Choroid plexus epithelial cell (primary cell): ENCODE measurements around the gene TMCC2.

Experiments used
- DNase-seq: peaks from one replicate; pipeline ENCODE4 v3.0.0-alpha.2; 2010; ENCODE audit warnings: low read depth
- H3K4me3 ChIP-seq: 2 replicates; pipeline ENCODE4 v1.5.1; 2011; ENCODE audit warnings: low read depth, mild to moderate bottlenecking, control low read depth, low read length, moderate library complexity
- TF ChIP-seq, protein P1 (sequence below): conservative IDR thresholded peaks from 2 replicates; pipeline ENCODE4 v1.5.1; 2011; ENCODE audit warnings: low read depth, mild to moderate bottlenecking, control low read depth, inconsistent platforms, low read length, moderate library complexity

Gene TMCC2

GRCh38 chr1:205240118-205240517, 12.4 kb downstream of the TMCC2 start:
- no peak overlapping the region for H3K4me3 ChIP-seq
- DNase-seq, result no peak
- TF ChIP-seq, protein P1, sequence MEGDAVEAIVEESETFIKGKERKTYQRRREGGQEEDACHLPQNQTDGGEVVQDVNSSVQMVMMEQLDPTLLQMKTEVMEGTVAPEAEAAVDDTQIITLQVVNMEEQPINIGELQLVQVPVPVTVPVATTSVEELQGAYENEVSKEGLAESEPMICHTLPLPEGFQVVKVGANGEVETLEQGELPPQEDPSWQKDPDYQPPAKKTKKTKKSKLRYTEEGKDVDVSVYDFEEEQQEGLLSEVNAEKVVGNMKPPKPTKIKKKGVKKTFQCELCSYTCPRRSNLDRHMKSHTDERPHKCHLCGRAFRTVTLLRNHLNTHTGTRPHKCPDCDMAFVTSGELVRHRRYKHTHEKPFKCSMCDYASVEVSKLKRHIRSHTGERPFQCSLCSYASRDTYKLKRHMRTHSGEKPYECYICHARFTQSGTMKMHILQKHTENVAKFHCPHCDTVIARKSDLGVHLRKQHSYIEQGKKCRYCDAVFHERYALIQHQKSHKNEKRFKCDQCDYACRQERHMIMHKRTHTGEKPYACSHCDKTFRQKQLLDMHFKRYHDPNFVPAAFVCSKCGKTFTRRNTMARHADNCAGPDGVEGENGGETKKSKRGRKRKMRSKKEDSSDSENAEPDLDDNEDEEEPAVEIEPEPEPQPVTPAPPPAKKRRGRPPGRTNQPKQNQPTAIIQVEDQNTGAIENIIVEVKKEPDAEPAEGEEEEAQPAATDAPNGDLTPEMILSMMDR, result no peak

DNA sequence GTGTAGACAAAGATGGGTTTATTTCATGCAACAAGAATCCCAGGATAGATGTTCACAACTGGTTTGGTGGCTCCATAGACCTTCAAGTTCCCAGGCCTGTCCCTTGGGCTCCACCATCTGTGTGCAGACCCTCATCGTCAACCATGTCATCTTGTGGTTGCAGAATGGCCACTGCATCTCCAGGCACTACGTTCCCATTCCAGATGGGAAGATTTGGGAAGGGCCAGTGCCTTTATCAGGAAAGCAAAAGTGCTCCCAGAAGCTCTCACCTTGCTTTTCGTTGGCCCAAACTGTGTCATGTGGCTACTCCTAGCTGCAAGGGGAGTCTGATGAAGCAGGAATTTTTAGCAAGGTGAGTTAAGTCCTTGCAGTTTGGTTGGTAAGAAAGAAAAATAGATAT, 12.8 kb downstream of the TMCC2 start:
- H3K4me3 ChIP-seq, result no peak overlapping the region
- TF ChIP-seq, protein P1, result no peak
- no peak for DNase-seq

- H3K4me3 ChIP-seq, result no peak overlapping the region
- TF ChIP-seq, protein P1, result no peak
Observed at GRCh38 chr1:205241366-205242030, 13.8 kb downstream of the TMCC2 start.

GRCh38 chr1:205243350-205244191, 15.8 kb downstream of the TMCC2 start:
- no peak overlapping the region for H3K4me3 ChIP-seq
- DNase-seq, result no peak
- TF ChIP-seq, protein P1, result no peak

More at GRCh38 chr1:205241366-205242030, 13.8 kb downstream of the TMCC2 start:
- no peak for DNase-seq

GRCh38 chr1:205244384-205244783, 16.6 kb downstream of the TMCC2 start:
- DNase-seq, result no peak
- TF ChIP-seq, protein P1, result no peak
- H3K4me3 ChIP-seq, result no peak overlapping the region

- no peak overlapping the region for H3K4me3 ChIP-seq
- DNase-seq, result no peak
- TF ChIP-seq, protein P1, result no peak
Observed at GRCh38 chr1:205245096-205245495, 17.4 kb downstream of the TMCC2 start.
